Gastrocnemius medialis (tissue), 4 donors: ENCODE data around the gene TMEM132C.

Experiments
- CTCF ChIP-seq, 5 experiments: fragments of 450-650 bp in 3 of 5; fragments of 200-600 bp in 2 of 5; sonication (generic) in 2 of 5; IDR thresholded peaks in 4 of 5; conservative IDR thresholded peaks in 1 of 5; 1 replicate in 4 of 5; 2 replicates in 1 of 5; pipeline ENCODE4 v1.5.1; 2016 to 2019; ENCODE audit warnings: antibody characterized with exemption in 5 of 5, mild to moderate bottlenecking in 3 of 5, moderate library complexity in 3 of 5
- POLR2A ChIP-seq, 2 donors: fragments of 450-650 bp; IDR thresholded peaks; one replicate each; pipeline ENCODE4 v1.6.1; 2017; ENCODE audit warnings: antibody characterized with exemption in 2 of 2, mild to moderate bottlenecking in 2 of 2, moderate library complexity in 2 of 2

GRCh38 chr12:128715485-128715884, 448.5 kb downstream of the TMEM132C start:
- TF ChIP-seq CTCF (IDR thresholded peaks at IDR 0.05 in 4 of 5, conservative IDR thresholded peaks at IDR 0.05 in 1 of 5) = no peak
- TF ChIP-seq POLR2A (IDR thresholded peaks at IDR 0.05) = no peak
